Activated CD4-positive, alpha-beta T cell treated with anti-CD3 and anti-CD28 coated beads, Interleukin-2, Interleukin-4, amounts not matched to agents 100 ng/mL and 50 ng/mL, durations not matched to agents 16 hours and 8 hours (primary cell): ENCODE measurements around the gene TMEM74B.
"Not testable (repeated sequence)": the region's sequence is repeated elsewhere in the genome, so short reads cannot be mapped to it uniquely, and the experiment has no call there.

Experiments
- DNase-seq: peaks from one replicate; pipeline ENCODE4 v3.0.0-alpha.2; 2020; ENCODE audit warnings: low spot score

TMEM74B gene

GRCh38 chr20:1184638-1185315, at the start of gene TMEM74B:
TSS of gene TMEM74B (minus strand) at chr20:1184981. CDS start at chr20:1183801, 1,180 bp downstream.
- DNase-seq, result no peak

- no peak for DNase-seq
Measured at GRCh38 chr20:1232286-1233111, 47.7 kb upstream of the TMEM74B start.

- DNase-seq, result no peak
Measured at GRCh38 chr20:1229541-1229940, 44.8 kb upstream of the TMEM74B start.

GRCh38 chr20:1225783-1226654, 41.2 kb upstream of the TMEM74B start, which contains the start of gene RAD21L1:
TSS of gene RAD21L1 (plus strand) at chr20:1226044. CDS start at chr20:1228454, 2,410 bp downstream.
- DNase-seq, result peak; percentile 83

DNA sequence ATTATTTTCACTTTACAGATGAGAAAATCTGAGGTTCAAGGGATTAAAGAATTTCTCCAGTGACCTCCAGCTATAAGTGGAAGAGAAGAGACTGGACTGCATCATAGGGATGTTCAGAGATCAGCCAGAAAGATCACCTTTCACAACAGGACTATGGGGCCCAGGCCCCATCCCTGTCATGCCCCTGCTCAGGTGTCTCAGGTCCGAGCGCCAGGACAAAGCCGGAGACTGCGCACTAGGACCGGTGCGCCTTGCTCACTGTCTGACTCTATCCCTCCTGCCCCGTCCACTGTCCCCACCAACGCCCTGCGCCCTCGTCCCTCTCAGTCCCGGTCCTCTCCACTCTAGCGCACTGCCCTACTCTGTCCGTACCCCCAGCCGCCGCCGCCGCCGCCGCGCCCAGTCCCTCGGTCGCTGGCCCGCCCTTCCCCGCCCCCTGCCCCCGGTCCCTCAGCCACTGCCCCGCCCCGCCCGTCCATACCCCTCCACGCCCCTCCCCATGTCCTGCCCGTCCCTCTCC, 40.5 kb upstream of the TMEM74B start:
- DNase-seq, result no peak

DNA sequence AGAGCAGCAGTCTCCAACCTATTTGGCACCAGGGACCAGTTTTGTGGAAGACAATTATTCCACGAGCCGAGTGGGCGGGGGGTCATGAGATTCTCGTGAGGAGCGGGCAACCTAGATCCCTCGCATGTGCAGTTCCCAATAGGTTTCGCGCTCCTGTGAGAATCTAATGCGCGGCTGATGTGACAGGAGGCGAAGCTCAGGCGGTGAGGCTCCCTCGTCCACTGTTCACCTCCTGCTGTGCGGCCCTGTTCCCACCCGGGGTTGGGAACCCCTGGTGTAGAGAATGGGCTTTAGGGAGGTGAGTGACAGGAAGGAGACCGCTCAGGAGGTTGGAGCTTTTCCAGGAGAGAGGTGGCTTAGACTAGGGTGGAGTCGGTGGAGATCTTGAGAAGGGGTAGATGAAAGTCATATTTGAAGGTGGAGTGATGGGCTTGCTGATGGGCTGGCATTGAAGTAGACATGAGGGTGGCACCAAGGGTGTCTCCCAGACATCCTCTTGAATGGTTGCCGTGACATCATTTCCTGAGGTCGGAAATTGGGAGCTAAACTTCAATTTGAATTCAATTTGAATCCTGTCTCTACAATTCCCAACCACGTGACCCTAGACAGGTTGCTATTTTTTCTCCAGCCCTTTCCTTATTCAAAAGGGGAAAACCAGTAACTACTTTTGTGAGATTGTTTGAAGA, 39.6 kb upstream of the TMEM74B start:
- no peak for DNase-seq

DNA sequence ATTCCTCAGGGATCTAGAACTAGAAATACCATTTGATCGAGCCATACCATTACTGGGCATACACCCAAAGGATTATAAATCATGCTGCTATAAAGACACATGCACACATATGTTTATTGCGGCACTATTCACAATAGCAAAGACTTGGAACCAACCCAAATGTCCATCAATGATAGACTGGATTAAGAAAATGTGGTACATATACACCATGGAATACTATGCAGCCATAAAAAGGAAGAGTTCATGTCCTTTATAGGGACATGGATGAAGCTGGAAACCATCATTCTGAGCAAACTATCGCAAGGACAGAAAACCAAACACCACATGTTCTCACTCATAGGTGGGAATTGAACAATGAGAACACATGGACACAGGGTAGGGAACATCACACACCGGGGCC, 38.0 kb upstream of the TMEM74B start:
- DNase-seq, result not testable (repeated sequence)

DNA sequence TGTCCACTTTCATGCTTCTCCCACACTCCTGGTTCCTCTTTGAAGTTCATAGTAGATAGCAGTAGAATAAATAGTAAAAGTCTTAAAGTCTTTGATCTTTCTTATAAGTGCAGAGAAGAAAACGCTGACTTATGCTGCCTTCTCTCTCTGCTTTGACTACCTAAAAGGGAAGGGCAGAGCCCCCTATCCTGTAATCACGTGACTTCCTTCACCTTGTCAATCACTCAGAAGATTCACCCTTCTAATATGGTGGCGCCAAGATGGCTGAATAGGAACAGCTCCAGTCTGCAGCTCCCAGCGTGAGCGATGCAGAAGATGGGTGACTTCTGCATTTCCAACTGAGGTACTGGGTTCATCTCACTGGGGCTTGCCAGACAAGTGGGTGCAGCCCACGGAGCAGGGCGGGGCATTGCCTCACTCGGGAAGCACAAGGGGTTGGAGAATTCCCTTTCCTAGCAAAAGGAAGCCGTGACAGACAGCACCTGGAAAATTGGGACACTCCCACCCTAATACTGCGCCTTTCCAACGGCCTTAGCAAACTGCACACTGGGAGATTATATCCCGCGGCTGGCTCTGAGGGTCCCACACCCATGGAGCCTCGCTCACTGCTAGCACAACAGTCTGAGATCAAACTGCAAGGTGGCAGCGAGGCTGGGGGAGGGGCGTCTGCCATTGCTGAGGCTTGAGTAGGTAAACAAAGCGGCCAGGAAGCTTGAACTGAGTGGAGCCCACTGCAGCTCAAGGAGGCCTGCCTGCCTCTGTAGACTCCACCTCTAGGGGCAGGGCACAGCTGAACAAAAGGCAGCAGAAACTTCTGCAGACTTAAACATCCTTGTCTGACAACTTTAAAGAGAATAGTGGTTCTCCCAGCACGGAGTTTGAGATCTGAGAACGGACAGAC, 32.0 kb upstream of the TMEM74B start:
- not testable (repeated sequence) for DNase-seq

GRCh38 chr20:1215386-1216170, 30.8 kb upstream of the TMEM74B start:
- DNase-seq, result peak; percentile 35

- DNase-seq, result no peak
Measured at GRCh38 chr20:1214838-1215261, 30.1 kb upstream of the TMEM74B start.

DNA sequence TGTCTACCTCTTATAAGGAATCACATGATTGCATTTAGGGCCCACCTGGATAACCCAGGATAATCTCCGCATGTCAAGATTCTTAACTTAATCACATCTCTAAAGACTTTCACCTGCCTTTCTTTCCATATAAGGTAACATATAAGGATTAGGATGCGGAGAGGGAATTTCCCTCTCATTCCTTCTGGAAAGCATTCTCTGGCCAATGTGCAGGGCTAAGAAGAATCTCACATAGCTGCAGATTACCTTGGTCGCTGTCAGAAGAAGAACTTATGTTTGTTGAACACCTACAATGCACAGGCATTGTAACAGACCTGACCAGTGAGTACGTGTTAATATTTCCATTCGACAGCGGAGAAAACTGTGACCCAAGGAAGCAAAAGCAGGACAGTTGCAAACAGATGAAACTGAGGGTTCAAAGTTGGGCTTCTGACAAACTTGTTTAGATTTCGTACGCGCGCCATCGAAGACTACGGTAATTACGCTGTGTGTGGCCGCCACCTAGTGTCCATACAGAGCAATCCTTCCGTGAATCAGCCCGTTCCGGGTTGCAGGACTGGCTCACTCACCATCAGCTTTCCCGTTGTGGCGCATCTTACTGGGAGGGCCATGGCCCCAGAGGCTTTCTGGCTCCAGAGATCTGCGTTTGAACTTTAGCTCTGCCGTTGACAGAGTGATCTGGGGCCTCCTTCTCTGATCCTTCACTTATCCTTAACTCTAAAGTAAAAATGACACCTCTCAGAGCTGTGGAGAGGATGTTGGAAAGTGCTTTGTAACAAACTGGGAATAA, 28.0 kb upstream of the TMEM74B start:
- peak; percentile 79 for DNase-seq

- DNase-seq, result no peak
Measured at GRCh38 chr20:1212023-1212422, 27.2 kb upstream of the TMEM74B start.

DNA sequence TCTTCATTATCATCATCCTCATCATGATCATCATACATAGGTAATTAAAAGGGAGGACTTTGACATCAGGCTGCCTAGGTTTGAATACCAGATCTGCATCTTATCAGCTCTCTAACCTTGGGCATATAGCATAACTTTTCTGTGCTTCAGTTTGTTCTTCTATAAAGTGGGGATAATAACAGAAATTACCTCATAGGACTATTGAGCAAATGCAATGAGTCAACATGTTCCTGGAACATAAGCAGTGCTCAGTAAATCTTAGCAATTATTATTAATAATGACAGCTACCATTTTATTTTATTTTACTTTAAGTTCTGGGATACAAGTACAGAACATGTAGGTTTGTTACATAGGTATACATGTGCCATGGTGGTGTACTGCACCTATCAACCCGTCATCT, 25.7 kb upstream of the TMEM74B start:
- no peak for DNase-seq

DNA sequence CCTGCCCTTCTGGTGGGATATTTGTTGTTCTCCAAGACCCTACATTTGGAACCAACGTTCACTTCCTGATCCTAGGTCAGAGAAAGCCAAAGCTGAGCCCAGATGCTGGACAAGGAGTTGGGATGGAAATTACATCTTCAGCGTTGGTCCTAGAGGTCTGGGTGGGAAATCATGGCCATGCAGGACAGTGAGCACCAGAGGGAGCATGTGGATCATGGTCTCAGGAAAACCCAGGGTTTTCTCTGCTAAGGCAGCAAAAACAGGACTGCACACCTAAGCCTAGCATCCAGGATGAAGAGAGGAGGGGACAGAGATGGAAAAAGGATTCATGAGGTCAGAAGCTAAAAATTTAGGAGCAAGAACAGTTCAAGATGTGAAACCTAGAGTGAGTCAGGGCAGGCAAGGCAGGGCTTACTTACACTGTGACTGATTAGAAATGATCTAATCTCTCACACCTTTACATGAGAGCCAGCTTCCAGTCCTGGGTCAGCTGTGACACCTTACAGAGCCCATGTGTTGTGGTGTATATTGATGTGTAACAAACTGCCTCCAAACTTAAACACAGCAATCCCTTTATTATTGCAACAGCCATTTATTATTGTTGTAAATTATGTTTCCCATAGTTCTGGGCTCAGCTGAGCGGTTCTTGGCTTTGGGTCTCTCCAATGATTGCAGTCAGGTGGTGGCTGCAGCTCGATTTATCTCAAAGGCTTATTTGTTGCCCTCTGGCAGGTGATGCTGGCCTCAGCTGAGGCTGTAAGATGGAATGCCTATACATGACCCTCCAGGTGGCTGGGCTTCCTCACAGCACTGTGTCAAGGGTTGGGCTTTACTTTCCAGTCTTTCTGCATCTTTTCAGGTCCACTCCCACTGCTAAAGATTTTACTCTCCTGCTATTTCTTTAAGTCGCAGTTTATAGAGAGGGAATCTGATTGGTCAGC, 24.9 kb upstream of the TMEM74B start:
- DNase-seq, result no peak

DNA sequence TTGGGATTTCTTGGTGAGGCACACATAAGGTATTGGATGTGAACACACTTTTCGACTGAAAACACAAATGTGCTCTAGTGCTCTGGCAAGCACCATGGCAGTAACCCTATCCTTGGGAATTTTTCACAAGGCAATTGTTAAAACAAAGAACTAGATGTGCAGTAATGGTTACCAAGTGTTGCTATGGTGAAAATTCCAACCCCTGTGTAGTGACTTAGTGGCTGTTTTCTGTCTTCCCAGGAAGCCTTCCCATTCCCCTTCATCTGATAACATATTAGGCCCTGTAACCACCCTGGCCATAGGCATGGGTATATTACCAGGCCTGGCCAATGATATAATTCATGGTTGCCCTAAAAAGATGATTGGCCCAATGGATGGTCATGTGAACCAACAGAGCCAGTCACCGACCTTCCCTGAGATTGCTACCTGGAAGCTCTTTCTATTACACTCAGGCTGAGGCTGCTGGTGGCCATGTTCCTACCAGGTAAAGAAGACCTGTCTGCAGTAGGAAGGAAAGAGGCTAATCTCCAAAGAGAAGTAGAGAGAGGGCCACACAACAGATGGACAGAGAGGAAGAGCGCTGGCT, 22.6 kb upstream of the TMEM74B start:
- no peak for DNase-seq

DNA sequence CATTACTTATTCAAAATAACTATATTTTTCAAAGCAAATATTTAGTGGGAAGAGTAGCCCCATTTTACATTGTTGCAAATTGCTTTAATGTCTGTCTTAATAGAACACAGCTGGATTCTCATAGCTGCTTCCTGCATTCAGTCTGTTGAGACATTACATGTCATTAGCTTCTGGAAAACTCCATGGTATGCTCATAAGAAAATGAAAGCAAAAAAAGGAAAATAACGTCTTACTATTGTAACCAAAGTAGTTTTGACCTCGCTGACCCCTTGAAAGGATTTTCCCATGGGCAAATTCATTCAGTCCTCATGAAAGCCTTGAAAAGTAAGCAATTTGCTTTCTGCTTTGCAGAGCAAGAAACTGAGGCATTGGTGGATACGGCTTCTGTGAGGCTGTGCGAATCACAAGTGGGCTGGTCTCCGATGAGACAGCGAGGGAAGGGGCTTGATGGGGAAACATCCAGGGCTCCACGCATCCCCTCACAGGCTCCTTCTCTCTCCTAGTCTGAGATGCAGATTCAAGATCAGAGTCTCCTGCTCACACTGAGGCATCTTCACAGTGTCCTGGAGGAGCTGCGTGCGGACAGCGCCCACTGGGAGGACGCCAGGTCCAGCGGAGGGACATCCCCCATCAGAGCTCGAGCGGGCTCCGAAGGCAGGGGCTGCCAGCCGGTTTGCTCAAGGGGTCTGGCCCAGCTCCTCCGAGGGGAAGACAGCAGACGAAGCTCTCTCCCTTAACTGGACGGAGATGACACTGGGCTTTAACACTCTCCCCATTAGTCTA, 21.8 kb upstream of the TMEM74B start:
- DNase-seq, result no peak
